Hematopoietic multipotent progenitor cell (in vitro differentiated cells): ENCODE data around the gene TDRD12. TPM values are rescaled to one million over a fixed set of nuclear protein-coding genes. Genes with fewer than 3 reads are reported as not detected.

ENCODE experiments used
- DNase-seq, 3 donors: peaks; one replicate each; pipeline ENCODE4 v3.0.0-alpha.2; 2011 to 2015; ENCODE audit warnings: low read depth in 2 of 3, low spot score in 2 of 3
- total RNA-seq: library from RNA; depleted of rRNA; stranded (reverse); fragments of >200 nt; gene quantifications from one replicate; pipeline ENCODE4 v1.2.3, GENCODE V29; 2012

Gene TDRD12
- total RNA-seq, 1 donor: 0.27 TPM

GRCh38 chr19:32802840-32803239, 83.3 kb downstream of the TDRD12 start:
- DNase-seq: no peak

DNA sequence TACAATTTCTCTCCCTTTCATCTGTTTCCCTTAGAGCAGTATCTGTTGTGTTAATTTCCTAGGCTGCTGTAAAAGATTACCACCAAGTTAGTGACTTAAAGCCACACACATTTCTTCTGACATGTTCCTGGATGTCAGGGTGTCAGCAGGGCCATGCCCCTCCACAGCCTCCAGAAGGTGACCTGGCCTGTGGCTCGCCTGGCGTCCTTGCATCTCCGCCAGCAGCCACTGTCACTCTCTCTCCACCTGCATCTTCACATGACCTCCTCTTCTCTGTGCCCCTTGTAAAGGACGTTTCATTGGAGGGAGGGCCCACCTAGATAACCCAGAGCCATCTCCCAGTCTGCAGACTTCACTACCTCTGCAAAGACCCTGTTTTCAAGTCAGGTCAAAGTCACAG, 88.7 kb downstream of the TDRD12 start:
- no peak for DNase-seq

GRCh38 chr19:32809254-32809653, 89.7 kb downstream of the TDRD12 start:
- no peak for DNase-seq

- DNase-seq: no peak
These were observed 90.2 kb downstream of the TDRD12 start for GRCh38 chr19:32809754-32810153.

DNA sequence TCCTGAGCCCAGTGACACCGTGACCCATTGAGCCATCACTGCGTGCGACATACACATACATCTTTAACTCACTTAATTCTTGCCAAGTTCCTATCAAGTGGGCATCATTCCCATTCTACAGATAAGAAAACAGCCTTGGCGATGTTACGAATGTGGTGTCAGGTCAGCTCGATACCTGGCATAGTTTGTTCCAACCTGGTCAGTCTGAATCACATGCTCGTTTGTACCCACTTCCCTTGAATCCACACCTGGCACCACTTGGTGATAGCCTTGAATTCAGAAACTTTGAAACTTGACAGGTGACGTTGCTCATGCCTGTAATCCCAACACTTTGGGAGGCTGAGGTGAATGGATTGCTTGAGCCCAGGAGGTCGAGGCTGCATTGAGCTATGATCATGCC, 90.9 kb downstream of the TDRD12 start:
- no peak for DNase-seq

- no peak for DNase-seq
These were observed 91.6 kb downstream of the TDRD12 start for GRCh38 chr19:32811151-32811550.

DNA sequence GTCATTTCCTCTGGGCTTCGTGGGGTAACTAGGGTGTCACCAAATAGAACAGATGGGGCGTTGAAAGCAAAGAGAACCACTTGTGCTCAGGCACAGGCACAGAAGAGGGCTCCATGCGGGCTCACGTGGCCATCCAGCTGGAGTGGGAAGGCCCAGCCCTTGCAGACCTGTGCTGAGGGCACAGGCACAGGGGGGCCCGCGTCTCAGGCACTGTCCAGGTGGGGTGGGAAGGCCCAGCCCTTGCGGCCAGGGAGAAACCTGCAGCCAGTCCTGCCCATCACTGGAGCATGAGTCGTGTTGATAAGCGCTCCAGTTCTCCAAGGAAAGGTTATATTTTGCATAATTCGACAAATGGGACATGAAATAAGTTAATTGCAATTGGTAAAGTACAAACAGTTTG, 92.5 kb downstream of the TDRD12 start:
- no peak for DNase-seq

DNA sequence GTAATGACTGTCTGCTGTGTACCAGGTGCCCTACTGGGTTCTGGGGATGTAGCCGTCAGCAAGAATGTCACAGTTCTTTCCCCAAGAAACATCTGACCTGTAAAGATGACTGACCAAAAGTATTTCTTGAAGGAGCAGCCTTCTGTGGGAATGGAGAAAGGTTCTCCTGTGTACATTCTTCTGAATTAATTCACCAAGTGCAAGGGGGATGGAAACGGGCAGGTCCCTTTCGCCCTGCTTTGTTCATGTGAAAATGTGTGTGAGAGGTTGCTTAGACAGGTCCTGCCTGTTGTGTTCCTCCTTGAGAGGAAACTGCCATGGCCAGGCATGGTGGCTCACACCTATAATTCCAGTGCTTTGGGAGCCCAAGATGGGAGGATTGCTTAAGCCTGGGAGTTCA, 93.0 kb downstream of the TDRD12 start:
- no peak for DNase-seq

DNA sequence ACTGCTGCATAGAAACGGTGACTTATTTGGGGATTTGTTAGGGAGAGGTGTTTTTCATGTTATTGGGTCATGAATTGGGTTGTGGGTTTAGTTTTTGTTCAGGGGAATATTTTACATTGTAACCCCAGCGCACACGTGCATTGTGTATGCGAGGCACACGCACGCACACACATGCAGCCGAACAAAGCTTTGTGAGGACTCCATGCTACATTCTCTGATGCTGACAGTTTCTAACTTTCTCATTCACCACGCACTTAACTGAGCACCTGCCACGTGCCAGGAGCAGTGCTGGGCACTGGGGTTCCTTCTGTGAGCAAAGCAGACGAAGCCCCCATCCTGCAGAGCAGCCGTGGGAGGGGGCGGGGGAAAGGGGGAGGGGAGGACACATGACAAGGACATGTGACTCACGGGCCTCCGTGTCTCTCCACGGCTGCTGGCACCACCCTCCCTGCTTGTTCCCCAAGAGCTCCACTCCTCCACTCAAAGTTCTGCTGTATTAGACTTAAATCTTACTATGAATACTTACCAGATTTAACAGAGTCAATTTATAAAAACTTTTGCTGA, 94.4 kb downstream of the TDRD12 start:
- no peak for DNase-seq

DNA sequence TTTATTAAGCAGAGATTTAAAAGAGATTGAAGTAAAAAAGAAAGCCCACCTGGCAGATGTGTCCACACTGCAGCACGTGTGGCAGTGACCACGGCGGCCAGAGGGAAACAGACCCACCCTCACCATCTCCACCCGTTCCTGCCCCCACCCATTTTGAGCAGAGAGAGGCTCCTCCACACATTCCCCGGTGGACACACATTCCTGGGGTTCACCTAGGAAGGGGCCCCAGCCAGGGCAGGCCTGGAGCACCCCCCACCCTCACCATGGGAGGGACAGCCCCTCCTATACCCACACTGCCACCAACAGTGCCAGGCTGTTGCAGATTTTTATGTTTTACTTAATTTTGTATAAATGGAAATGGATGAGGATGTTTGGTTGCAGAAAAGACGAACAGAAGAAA, 95.1 kb downstream of the TDRD12 start:
- DNase-seq: no peak

- DNase-seq: no peak
These were observed 97.1 kb downstream of the TDRD12 start for GRCh38 chr19:32816555-32817099.

DNA sequence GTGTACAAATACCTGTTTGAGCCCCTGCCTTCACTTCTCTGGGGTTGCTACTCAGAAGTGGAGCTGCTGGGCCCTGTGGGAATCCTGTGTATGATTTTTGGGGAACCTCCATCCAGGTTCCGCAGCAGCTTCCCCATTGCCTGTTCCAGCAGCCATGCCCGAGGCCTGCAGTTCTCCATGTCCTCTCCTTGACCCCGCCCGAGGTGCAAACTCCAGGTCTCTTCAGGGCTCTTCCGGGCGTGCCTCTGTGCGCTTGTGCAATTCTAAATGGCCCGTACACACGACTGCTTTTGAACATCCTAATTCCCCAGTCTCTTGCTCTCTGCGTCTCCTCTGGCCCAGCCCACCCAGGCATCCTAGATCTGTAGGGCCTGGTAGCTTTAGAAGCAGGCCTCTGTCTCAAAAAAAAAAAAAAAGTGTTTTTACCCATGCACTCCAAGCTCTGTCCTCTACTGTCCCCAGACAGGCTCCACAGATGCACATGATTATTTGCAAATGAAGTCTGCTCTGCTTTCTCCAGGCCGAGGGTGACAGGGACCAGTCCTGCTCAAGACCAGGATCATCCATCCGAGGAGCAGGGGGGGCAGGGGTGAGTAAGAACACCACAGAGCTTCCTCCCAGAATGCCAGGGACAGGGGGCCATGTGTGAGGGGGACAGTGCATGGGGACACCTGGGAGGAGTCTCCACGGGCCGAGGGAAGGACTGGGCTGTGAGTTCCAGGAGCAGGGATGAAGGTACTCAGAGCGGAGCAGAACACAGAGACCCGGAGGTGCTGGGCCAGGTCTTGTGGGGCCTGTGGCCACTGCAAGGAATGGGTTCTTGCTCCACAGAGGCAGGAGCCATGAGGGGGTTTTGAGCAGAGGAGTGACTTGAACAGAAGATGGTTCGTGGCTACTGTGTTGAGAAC, 98.3 kb downstream of the TDRD12 start:
- DNase-seq: no peak

DNA sequence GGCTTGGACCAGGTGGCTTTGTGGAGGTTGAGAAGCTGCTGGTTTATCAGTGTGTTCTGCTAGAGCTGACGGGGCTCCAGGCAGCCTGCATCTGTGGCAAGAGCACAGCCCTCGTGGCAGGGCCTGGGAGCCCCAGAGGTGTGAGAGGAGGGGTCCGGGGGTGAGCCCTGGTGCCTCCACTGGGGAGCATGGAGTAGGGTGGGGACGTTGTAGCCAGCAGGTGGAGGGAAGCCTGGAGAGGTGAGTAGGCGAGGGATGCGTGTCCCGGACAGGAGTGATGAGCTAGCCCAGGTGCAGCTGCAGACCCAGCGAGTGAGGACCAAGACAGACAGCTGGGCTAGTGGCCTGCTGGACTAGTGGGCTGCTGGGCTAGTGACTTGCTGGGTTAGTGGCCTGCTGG, 99.0 kb downstream of the TDRD12 start:
- DNase-seq: no peak

GRCh38 chr19:32819419-32820400, 100.1 kb downstream of the TDRD12 start:
- DNase-seq: no peak

DNA sequence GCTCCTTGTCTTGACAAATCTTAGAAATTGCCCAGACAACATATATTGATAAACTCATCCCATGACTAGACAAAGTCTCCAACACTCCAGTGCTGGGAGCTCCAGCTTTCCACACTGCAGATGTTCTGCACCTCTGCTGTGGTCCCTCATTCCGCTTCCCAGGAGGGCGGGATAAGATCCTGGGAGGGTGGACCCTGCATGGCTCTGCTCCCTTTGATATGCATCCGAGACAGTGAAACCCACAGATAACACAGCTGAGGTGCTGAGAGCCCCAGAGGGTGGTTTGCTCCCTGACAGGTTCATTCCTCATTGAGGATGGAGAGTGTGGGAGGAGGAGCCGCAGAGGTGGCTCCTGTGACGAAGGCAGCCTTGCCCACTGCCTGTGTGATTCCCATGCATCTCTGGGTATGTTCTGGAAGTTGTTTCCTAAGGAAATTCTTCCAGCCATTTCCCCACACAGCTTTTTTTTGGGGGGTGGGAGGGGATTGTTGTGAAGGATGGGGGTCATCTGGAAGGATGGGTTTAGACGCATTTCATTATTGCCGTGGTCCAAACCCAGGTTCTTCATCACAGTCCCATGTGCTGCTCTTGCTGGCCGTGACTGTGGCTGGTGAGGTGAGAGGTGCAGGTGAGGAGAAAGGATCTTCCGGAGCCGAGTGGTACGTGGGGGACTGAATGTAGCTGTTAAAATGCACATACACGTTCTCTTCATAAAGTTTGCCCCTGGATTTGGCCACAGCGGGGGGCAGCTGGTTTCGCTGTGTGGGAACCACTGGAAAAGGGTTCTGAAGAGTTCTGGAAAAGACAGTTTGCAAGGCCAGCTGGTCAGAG, 103.6 kb downstream of the TDRD12 start:
- DNase-seq: no peak

GRCh38 chr19:32823747-32824102, 104.2 kb downstream of the TDRD12 start:
- DNase-seq: no peak

DNA sequence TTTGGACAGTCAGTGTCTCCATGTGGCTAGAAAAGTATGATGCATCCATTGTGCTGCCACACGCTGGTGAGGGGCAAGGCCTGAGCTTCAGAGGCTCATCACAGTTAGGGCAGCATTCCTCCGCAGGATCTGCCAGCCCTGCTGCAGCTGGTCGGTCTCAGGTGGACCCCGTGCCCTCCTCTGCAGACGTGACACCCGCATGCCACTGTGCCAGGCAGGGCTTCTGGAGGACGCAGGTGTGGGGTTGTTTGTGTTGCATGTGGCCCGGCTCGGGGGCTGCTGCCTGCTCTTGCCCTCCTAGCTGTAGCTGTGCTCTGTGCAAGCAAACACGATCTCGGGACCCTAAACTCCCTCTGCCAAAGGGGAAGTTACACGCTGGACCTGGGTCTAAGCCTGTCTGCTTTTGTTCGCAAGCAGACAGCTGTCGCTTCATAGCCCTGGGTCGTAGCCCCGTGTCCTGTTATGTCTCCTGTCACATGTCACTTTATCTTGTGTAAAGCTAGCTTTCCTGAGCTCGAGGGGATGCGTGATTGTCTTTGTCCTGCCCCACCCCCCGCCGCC, 104.7 kb downstream of the TDRD12 start:
- peak in 2 of 3 donors; percentile 3 to 25 for DNase-seq

DNA sequence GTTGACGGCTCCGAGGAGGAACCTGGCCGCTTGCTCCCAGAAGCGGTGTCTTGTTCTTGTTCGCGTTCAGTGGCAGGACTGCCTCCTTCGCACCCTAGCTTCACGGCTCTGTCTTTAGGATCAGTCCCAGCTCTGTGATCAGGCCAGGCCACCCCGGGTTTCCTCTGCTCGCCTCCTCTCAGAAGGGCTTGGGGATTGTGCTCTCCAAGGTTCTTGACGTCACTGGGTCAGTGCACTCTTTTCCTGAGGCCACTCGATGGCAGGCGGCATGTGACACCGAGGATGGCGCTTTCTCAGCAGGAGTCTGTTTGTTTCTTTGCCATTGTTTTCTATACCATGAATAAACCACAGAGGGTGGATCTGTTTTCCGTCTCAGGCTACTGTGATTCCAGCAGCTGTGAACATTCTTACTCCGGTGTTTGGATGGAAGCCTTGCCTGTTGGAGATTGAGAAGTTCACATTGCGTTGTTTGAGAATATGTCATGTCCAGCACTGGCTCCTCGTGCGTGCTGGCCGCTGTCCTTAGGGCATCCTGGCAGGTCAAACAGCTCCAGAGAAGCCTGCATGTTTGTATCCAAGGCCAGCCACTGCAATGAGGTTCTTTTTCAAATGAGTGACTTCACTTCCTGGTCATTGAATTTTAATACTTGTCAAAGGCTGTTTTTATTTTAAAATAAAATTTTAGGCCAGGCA, 105.5 kb downstream of the TDRD12 start:
- DNase-seq: no peak

DNA sequence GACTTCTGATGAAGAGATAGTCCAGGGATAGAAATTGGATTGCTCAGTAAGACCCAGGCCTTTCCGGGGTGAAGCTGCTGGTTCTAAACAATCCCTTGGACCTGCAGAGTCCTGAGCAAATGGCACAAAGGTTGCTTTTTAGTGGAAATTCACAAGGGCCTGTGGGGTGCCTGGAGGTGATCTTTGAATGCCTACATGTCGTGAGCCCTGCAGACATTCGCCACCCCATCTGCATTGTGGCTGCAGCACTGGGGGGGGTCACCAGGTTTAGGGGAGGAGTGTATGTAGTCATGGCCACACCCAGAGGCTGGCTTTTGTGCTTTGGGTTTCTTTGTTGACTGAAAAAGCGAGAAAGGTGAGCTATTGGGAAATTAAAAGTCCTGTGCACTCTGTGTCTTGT, 108.6 kb downstream of the TDRD12 start:
- no peak for DNase-seq
